Chondrocyte (in vitro differentiated cells): ENCODE measurements around the gene SPACA6. TPM values are rescaled to one million over a fixed set of nuclear protein-coding genes. Genes with fewer than 3 reads are reported as not detected.
"Not testable (repeated sequence)": the region's sequence is repeated elsewhere in the genome, so short reads cannot be mapped to it uniquely, and the experiment has no call there.

Source experiments
- DNase-seq: peaks from one replicate; pipeline ENCODE4 v3.0.0; 2021; ENCODE audit warnings: mixed read lengths, low spot score
- H3K27ac Mint-ChIP-seq: one replicate; pipeline ENCODE4 v1.8.0; 2021; ENCODE audit warnings: mild to moderate bottlenecking, moderate library complexity, mixed read lengths; ENCODE audit not compliant: unreplicated experiment
- H3K27me3 Mint-ChIP-seq: 2 replicates; pipeline ENCODE4 v1.8.0; 2021; ENCODE audit warnings: low read depth, mixed read lengths
- H3K36me3 Mint-ChIP-seq: 2 replicates; pipeline ENCODE4 v1.8.0; 2021; ENCODE audit warnings: low read depth, mixed read lengths
- H3K4me1 Mint-ChIP-seq: 2 replicates; pipeline ENCODE4 v1.8.0; 2021; ENCODE audit warnings: low read depth, mild to moderate bottlenecking, mixed read lengths
- H3K4me3 Mint-ChIP-seq: one replicate; pipeline ENCODE4 v1.8.0; 2021; ENCODE audit warnings: mild to moderate bottlenecking, moderate library complexity, mixed read lengths; ENCODE audit not compliant: unreplicated experiment
- H3K9me3 Mint-ChIP-seq: 2 replicates; pipeline ENCODE4 v1.8.0; 2021; ENCODE audit warnings: low read depth, mixed read lengths
- total RNA-seq: library from RNA; stranded (reverse); gene quantifications from 3 replicates; pipeline ENCODE4 v1.2.1, GENCODE V29; 2021
- TF ChIP-seq, protein P1 (sequence below): fragments of 200-600 bp; sonication (generic); IDR thresholded peaks from 2 replicates; pipeline ENCODE4 v1.5.0; 2021; ENCODE audit warnings: antibody characterized with exemption, mild to moderate bottlenecking, moderate library complexity

SPACA6 gene
- total RNA-seq, 1 donor from 2014 or later: 20.4 TPM

- DNase-seq: no peak
- Mint-ChIP-seq H3K9me3 (peaks cover 3% of the 10 kb centered on the region), H3K4me1 (no peaks in the 10 kb centered on the region), H3K4me3 (no peak overlapping the region), H3K27ac (no peak overlapping the region), H3K36me3 (no peaks in the 10 kb centered on the region), H3K27me3 (peaks cover 50% of the 10 kb centered on the region)
- TF ChIP-seq, protein P1, sequence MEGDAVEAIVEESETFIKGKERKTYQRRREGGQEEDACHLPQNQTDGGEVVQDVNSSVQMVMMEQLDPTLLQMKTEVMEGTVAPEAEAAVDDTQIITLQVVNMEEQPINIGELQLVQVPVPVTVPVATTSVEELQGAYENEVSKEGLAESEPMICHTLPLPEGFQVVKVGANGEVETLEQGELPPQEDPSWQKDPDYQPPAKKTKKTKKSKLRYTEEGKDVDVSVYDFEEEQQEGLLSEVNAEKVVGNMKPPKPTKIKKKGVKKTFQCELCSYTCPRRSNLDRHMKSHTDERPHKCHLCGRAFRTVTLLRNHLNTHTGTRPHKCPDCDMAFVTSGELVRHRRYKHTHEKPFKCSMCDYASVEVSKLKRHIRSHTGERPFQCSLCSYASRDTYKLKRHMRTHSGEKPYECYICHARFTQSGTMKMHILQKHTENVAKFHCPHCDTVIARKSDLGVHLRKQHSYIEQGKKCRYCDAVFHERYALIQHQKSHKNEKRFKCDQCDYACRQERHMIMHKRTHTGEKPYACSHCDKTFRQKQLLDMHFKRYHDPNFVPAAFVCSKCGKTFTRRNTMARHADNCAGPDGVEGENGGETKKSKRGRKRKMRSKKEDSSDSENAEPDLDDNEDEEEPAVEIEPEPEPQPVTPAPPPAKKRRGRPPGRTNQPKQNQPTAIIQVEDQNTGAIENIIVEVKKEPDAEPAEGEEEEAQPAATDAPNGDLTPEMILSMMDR: no peak
These were observed 29.0 kb upstream of the SPACA6 start for GRCh38 chr19:51664131-51664530.

DNA sequence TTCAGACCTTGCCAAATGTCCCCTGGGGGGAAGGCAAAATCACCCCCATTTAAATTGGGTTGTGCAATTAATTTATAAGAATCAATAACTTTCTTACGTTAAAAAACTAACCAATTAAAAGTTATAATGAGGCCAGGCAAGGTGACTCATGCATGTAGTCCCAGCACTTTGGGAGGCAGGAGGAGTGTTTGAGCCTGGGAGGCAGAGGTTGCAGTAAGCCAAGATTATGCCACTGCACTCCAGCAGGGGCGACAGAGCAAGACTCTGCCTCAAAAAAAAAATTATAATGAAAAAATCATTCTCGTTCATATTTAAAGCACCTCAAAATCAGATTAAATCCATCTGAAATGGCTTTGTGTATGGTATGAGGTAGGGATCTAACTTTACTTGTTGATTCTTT lies 28.1 kb upstream of the SPACA6 start:
- TF ChIP-seq, protein P1: peak; percentile 28
- Mint-ChIP-seq H3K27ac (no peak overlapping the region), H3K27me3 (peaks cover 46% of the 10 kb centered on the region), H3K4me3 (no peak overlapping the region), H3K4me1 (no peaks in the 10 kb centered on the region), H3K9me3 (peaks cover 3% of the 10 kb centered on the region), H3K36me3 (no peaks in the 10 kb centered on the region)
- no peak for DNase-seq

GRCh38 chr19:51668216-51668615 lies 24.9 kb upstream of the SPACA6 start:
- H3K27me3 Mint-ChIP-seq: peaks cover 37% of the 10 kb centered on the region
- DNase-seq: no peak
- no peak overlapping the region for H3K4me3 Mint-ChIP-seq
- H3K4me1 Mint-ChIP-seq: no peaks in the 10 kb centered on the region
- H3K9me3 Mint-ChIP-seq: peaks cover 3% of the 10 kb centered on the region
- H3K27ac Mint-ChIP-seq: no peak overlapping the region
- TF ChIP-seq, protein P1: no peak
- peaks cover 2% of the 10 kb centered on the region for H3K36me3 Mint-ChIP-seq

DNA sequence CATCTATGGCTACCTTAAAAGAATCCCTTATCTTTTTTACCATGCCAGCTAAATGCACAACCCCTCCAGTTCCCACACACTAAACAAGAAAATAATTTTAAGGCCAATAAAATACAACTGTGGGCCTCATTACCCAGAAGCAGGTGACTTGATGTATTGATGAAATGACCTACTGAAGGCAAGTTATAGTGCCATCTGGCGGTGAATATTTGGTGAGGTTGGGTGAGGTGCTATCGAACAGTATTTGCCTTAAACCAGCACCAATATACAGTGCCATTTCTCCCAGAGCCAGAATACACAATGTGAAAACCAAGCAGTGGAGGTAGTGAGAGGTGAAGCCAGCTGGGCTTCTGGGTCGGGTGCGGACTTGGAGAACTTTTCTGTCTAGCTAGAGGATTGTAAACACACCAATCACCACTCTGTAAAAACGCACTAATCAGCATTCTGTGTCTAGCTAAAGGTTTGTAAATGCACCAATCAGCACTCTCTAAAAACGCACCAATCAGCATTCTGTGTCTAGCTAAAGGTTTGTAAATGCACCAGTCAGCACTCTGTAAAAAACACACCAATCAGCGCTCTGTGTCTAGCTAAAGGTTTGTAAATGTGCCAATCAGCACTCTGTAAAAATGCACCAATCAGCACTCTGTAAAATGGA lies 17.1 kb upstream of the SPACA6 start:
- H3K4me3 Mint-ChIP-seq, H3K36me3 Mint-ChIP-seq, H3K27ac Mint-ChIP-seq, H3K9me3 Mint-ChIP-seq, H3K4me1 Mint-ChIP-seq, DNase-seq: not testable (repeated sequence)
- peaks cover 16% of the 10 kb centered on the region for H3K27me3 Mint-ChIP-seq
- TF ChIP-seq, protein P1: peak; percentile 65

DNA sequence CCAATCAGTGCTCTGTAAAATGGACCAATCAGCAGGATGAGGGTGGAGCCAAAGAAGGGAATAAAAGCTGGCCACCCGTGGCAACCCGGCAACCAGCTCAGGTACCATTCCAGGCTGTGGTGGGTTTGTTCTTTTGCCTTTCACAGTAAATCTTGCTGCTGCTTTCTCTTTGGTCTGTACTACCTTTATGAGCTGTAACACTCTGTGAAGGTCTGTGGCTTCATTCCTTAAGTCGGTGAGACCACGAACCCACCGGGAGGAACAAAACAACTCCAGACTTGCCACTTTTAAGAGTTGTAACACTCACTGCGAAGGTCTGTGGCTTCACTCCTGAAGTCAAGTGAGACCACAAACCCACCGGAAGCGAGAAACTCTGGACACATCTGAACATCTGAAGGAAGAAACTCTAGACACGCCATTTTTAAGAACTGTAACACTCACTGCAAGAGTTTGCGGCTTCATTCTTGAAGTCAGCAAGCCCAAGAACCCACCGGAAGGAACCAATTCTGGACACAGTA lies 16.5 kb upstream of the SPACA6 start:
- H3K27ac Mint-ChIP-seq: no peak overlapping the region
- H3K27me3 Mint-ChIP-seq: peaks cover 18% of the 10 kb centered on the region
- H3K9me3 Mint-ChIP-seq: no peaks in the 10 kb centered on the region
- no peak overlapping the region for H3K4me3 Mint-ChIP-seq
- no peaks in the 10 kb centered on the region for H3K4me1 Mint-ChIP-seq
- TF ChIP-seq, protein P1: no peak
- no peak for DNase-seq
- peaks cover 2% of the 10 kb centered on the region for H3K36me3 Mint-ChIP-seq
